ENCODE data around the gene SEC24D.
A peak's percentile ranks its signal among the peaks of the same experiment; 100 is the strongest.
"Not testable (repeated sequence)": the region's sequence is repeated elsewhere in the genome, so short reads cannot be mapped to it uniquely, and the experiment has no call there.

SEC24D gene, protein sequence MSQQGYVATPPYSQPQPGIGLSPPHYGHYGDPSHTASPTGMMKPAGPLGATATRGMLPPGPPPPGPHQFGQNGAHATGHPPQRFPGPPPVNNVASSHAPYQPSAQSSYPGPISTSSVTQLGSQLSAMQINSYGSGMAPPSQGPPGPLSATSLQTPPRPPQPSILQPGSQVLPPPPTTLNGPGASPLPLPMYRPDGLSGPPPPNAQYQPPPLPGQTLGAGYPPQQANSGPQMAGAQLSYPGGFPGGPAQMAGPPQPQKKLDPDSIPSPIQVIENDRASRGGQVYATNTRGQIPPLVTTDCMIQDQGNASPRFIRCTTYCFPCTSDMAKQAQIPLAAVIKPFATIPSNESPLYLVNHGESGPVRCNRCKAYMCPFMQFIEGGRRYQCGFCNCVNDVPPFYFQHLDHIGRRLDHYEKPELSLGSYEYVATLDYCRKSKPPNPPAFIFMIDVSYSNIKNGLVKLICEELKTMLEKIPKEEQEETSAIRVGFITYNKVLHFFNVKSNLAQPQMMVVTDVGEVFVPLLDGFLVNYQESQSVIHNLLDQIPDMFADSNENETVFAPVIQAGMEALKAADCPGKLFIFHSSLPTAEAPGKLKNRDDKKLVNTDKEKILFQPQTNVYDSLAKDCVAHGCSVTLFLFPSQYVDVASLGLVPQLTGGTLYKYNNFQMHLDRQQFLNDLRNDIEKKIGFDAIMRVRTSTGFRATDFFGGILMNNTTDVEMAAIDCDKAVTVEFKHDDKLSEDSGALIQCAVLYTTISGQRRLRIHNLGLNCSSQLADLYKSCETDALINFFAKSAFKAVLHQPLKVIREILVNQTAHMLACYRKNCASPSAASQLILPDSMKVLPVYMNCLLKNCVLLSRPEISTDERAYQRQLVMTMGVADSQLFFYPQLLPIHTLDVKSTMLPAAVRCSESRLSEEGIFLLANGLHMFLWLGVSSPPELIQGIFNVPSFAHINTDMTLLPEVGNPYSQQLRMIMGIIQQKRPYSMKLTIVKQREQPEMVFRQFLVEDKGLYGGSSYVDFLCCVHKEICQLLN

DNA sequence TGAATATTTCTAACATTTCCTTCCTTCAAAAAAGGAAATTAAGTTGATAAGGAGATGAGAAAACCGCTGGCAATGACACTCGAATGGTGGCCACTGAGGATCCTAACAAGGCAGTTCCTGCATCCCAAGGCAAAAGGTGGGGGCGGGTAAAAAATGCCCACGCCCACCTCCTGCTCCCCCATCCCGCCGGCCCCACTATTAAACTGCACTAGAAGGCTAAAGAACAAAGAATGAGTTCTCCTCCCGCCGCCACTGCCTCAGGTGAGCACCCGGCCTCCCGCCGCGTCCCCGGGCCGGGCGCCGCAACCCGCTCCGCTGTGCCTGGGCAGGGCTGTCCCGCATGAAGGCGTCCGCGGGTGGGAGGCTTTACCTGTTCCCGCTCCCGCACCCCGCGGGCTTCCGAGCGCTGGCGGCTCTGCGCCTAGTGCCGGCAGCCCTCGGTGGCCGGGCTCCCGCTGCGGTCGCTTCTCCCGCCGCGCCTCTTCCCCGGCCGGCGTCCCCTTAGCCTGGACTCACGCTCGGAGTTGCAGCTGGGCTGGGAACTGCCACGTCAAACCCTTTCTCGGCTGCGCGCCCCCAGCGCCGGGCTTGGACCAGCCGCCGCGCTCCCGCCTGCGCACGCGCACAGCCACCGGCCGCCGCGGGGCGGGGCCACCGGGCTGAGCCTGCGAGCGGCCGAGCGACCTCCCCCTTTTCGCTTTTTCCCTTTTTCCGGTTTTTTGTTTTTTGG is at the start of gene SEC24D:
Gene SEC24D, minus strand, starts transcription at position 556 of the 730 bp plus-strand sequence. CDS start 2,430 bp downstream, outside the sequence.
- CTCF ChIA-PET: interaction anchor here (0.6 to 0.7 kb wide), 2 partner anchors 24 to 29 kb away, joined by 3 to 4 read pairs; no protein-coding TSS in a partner anchor
- peak; percentile 97 for DNase-seq (ENCODE audit: low spot score)
- POLR2A ChIA-PET (ENCODE audit: low non-redundant PET): no interaction called here
- H3K27ac ChIP-seq: peak within 1 kb of the TSS; percentile 86
- TF ChIP-seq, protein P1, sequence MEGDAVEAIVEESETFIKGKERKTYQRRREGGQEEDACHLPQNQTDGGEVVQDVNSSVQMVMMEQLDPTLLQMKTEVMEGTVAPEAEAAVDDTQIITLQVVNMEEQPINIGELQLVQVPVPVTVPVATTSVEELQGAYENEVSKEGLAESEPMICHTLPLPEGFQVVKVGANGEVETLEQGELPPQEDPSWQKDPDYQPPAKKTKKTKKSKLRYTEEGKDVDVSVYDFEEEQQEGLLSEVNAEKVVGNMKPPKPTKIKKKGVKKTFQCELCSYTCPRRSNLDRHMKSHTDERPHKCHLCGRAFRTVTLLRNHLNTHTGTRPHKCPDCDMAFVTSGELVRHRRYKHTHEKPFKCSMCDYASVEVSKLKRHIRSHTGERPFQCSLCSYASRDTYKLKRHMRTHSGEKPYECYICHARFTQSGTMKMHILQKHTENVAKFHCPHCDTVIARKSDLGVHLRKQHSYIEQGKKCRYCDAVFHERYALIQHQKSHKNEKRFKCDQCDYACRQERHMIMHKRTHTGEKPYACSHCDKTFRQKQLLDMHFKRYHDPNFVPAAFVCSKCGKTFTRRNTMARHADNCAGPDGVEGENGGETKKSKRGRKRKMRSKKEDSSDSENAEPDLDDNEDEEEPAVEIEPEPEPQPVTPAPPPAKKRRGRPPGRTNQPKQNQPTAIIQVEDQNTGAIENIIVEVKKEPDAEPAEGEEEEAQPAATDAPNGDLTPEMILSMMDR (conservative IDR thresholded peaks at IDR 0.05; ENCODE audit: low read depth): no peak

DNA sequence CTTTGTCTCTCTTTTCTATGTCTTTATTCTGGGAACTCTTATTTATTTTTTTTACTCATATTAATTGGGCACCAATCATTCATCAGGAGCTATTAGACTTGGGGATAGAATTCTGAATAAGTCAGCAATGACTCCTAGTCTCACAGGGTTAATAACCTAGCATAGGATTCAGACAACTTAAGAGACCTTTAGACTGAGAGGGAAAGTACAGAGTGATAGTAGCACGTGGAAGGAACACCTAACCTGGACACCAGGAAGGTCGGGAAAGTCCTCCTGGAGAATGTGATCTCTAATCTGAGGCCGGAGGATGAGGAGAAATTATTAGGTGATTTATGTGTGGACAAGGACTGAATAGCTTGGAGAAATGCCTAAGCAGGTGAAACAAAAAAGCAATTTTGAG is 48.8 kb upstream of the SEC24D start:
- ChIA-PET CTCF (no interaction called here), POLR2A (ENCODE audit: low non-redundant PET) (no interaction called here)
- TF ChIP-seq, protein P1 (conservative IDR thresholded peaks at IDR 0.05; ENCODE audit: low read depth): no peak
- H3K27ac ChIP-seq: no peak overlapping the region
- DNase-seq (ENCODE audit: low spot score): no peak

DNA sequence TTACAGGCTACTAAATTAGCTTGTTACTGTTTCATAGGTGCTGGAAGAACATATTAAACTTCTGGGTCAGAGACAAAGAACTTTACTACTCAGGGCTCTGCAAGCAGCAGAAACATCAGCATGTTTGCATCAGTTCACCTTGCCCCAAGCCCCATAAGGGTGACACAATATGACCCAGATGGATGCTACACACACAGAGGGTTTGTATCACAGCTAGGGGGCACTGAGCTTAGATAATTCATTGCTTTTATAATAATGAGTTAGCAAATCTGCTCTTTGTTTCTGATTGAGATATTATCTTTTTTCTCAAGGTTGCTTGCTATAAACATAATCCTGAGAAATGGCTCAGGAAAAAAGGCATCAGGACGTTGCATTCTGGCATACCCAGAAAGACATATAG is 47.9 kb upstream of the SEC24D start:
- CTCF ChIA-PET: interaction anchor here (0.9 kb wide), 1 partner anchor 112 kb away, joined by 3 read pairs; no protein-coding TSS in a partner anchor
- TF ChIP-seq, protein P1 (conservative IDR thresholded peaks at IDR 0.05; ENCODE audit: low read depth): no peak

DNA sequence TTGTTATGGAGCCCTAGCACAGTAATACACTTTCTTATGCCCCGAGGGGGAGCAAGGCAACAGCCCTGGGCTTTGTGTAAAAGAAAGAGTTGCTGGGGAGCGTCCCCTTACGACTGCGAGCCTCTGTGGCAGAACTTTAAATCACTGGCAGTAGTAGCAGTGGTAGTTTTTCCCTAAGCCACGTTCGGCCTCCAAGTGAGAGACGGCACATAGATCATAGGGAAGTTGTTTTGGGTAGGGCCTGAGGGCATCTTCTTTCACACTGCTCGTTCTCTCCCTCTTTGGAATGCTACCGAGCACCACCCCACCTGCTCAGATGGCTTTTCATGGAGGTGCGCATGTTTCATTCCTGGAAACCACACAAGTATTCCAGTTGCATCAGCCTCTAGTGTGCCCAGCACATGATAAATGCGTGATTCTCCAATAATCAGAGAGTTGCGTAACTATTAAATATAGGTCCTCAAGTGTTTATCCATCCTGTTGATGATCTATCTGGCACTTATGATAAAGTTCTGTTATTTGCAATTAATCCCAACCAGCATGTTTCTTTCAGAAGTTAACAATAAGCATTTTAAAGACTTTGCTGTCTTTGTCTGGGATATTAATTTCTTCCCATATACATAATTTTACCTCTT is 45.7 kb upstream of the SEC24D start:
- DNase-seq (ENCODE audit: low spot score): no peak
- H3K27ac ChIP-seq: no peak overlapping the region
- TF ChIP-seq, protein P1 (conservative IDR thresholded peaks at IDR 0.05; ENCODE audit: low read depth): no peak
- ChIA-PET POLR2A (ENCODE audit: low non-redundant PET) (no interaction called here), CTCF (interaction anchor here (0.7 kb wide), 1 partner anchor 665 kb away, joined by 3 read pairs; no protein-coding TSS in a partner anchor)

More for the DNA sequence above, 47.9 kb upstream of the SEC24D start:
- no peak for DNase-seq (ENCODE audit: low spot score)
- no peak overlapping the region for H3K27ac ChIP-seq
- POLR2A ChIA-PET (ENCODE audit: low non-redundant PET): no interaction called here

DNA sequence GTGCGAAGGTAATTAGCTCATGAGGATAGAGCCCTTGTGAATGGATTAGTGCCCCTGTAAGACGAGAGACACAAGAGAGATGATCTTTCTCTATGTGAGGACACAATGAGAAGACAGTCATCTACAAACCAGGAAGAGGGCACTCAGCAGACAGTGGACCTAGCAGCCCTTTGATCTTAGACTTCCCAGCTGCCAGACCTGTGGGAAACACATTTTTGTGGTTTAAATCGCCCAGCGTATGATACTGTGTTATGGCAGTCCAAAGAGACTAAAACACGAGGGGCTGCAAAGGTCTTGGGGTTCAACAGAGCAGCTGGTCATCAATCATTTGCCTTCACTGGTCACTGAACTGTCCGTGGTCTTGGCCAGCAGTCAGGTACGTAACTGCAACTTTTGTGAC is 43.5 kb upstream of the SEC24D start:
- CTCF ChIA-PET: no interaction called here
- no peak overlapping the region for H3K27ac ChIP-seq
- POLR2A ChIA-PET (ENCODE audit: low non-redundant PET): no interaction called here
- no peak for DNase-seq (ENCODE audit: low spot score)
- TF ChIP-seq, protein P1 (conservative IDR thresholded peaks at IDR 0.05; ENCODE audit: low read depth): no peak

DNA sequence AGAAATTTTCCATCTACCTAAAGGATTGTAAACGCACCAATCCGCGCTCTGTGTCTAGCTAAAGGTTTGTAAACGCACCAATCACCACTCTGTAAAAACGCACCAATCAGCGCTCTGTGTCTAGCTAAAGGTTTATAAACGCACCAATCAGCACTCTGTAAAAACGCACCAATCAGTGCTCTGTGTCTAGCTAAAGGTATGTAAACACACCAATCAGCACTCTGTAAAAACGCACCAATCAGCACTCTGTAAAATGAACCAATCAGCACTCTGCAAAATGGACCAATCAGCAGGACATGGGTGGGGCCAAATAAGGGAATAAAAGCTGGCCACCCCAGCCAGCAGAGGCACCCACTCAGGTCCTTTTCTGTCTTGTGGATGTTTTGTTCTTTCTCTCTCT is 42.6 kb upstream of the SEC24D start:
- H3K27ac ChIP-seq; POLR2A ChIA-PET (ENCODE audit: low non-redundant PET); DNase-seq (ENCODE audit: low spot score); CTCF ChIA-PET: not testable (repeated sequence)
